ENCODE measurements around the gene LRMDA. TPM values are rescaled to one million over a fixed set of nuclear protein-coding genes. Genes with fewer than 3 reads are reported as not detected.
"Not testable (repeated sequence)": the region's sequence is repeated elsewhere in the genome, so short reads cannot be mapped to it uniquely, and the experiment has no call there.

The LRMDA gene
- total RNA-seq, 3 donors from 2014 or later = 8.3 to 17.1 (median 11.1) TPM

GRCh38 chr10:75740541-75740940, 309.1 kb downstream of the LRMDA start:
- H3K4me1 ChIP-seq = no peaks in the 10 kb centered on the region
- intact Hi-C loops (cut with DNase I; ENCODE audit: low total_unique reads) = no loop called here
- H3K27me3 ChIP-seq = no peaks in the 10 kb centered on the region
- no peaks in the 10 kb centered on the region for H3K9me3 ChIP-seq
- H3K36me3 ChIP-seq = no peaks in the 10 kb centered on the region
- no peak overlapping the region for H3K4me3 ChIP-seq
- no peak for DNase-seq (ENCODE audit: low spot score in 2 of 2)
- H3K27ac ChIP-seq = no peak overlapping the region
- no peak for TF ChIP-seq CTCF (IDR thresholded peaks at IDR 0.05)

- no peaks in the 10 kb centered on the region for H3K9me3 ChIP-seq
- H3K36me3 ChIP-seq = no peaks in the 10 kb centered on the region
- H3K27ac ChIP-seq = no peak overlapping the region
- H3K4me3 ChIP-seq = no peak overlapping the region
- H3K4me1 ChIP-seq = no peaks in the 10 kb centered on the region
- DNase-seq (ENCODE audit: low spot score in 2 of 2) = no peak
- no peaks in the 10 kb centered on the region for H3K27me3 ChIP-seq
- intact Hi-C loops (cut with DNase I; ENCODE audit: low total_unique reads) = no loop called here
- TF ChIP-seq CTCF (IDR thresholded peaks at IDR 0.05) (no peak), POLR2AphosphoS5 (IDR thresholded peaks at IDR 0.05) (no peak), POLR2A (IDR thresholded peaks at IDR 0.05) (no peak)
Observed at GRCh38 chr10:75742355-75742754, 310.9 kb downstream of the LRMDA start.

- TF ChIP-seq POLR2AphosphoS5 (IDR thresholded peaks at IDR 0.05) = no peak
- no peak for TF ChIP-seq CTCF (IDR thresholded peaks at IDR 0.05)
- TF ChIP-seq POLR2A (IDR thresholded peaks at IDR 0.05) = no peak
- H3K4me3 ChIP-seq = no peak overlapping the region
- no peaks in the 10 kb centered on the region for H3K9me3 ChIP-seq
- no peak overlapping the region for H3K27ac ChIP-seq
- no peaks in the 10 kb centered on the region for H3K4me1 ChIP-seq
- no peak for DNase-seq (ENCODE audit: low spot score in 2 of 2)
- no peaks in the 10 kb centered on the region for H3K36me3 ChIP-seq
- H3K27me3 ChIP-seq = no peaks in the 10 kb centered on the region
- intact Hi-C loops (cut with DNase I; ENCODE audit: low total_unique reads) = no loop called here
Observed at GRCh38 chr10:75743291-75743778, 311.9 kb downstream of the LRMDA start.

- no peak for DNase-seq (ENCODE audit: low spot score in 2 of 2)
- TF ChIP-seq POLR2A (IDR thresholded peaks at IDR 0.05) = no peak
- TF ChIP-seq CTCF (IDR thresholded peaks at IDR 0.05) = no peak
- TF ChIP-seq POLR2AphosphoS5 (IDR thresholded peaks at IDR 0.05) = no peak
- Histone ChIP-seq H3K27me3 (no peaks in the 10 kb centered on the region), H3K9me3 (no peaks in the 10 kb centered on the region), H3K36me3 (no peaks in the 10 kb centered on the region), H3K27ac (peak overlapping the region in 1 of 2 donors; percentile 23), H3K4me1 (no peaks in the 10 kb centered on the region), H3K4me3 (no peak overlapping the region)
- intact Hi-C loops (cut with DNase I; ENCODE audit: low total_unique reads) = no loop called here
Observed at GRCh38 chr10:75744261-75744660, 312.8 kb downstream of the LRMDA start.

- Histone ChIP-seq H3K27ac (no peak overlapping the region), H3K4me3 (no peak overlapping the region), H3K9me3 (no peaks in the 10 kb centered on the region), H3K36me3 (no peaks in the 10 kb centered on the region), H3K4me1 (no peaks in the 10 kb centered on the region), H3K27me3 (no peaks in the 10 kb centered on the region)
- TF ChIP-seq POLR2AphosphoS5 (IDR thresholded peaks at IDR 0.05) (no peak), CTCF (IDR thresholded peaks at IDR 0.05) (no peak), POLR2A (IDR thresholded peaks at IDR 0.05) (no peak)
- DNase-seq (ENCODE audit: low spot score in 2 of 2) = no peak
- intact Hi-C loops (cut with DNase I; ENCODE audit: low total_unique reads) = no loop called here
Observed at GRCh38 chr10:75746356-75746755, 314.9 kb downstream of the LRMDA start.

GRCh38 chr10:75750093-75750875, 318.9 kb downstream of the LRMDA start:
- H3K4me3 ChIP-seq; H3K27me3 ChIP-seq; intact Hi-C loops (cut with DNase I; ENCODE audit: low total_unique reads); H3K9me3 ChIP-seq; DNase-seq (ENCODE audit: low spot score in 2 of 2); H3K27ac ChIP-seq; H3K36me3 ChIP-seq; H3K4me1 ChIP-seq: not testable (repeated sequence)
